Karpas-422 (cell line): ENCODE measurements around the gene KCNC1. TPM values are rescaled to one million over a fixed set of nuclear protein-coding genes. Genes with fewer than 3 reads are reported as not detected.

Experiments used
- DNase-seq: peaks from one replicate; pipeline ENCODE4 v3.0.0-alpha.2; 2015
- H2AFZ ChIP-seq: fragments of 200-600 bp; sonication (generic); 2 replicates; pipeline ENCODE4 v1.6.1; 2014; ENCODE audit warnings: antibody characterized with exemption, low read length, mixed read lengths
- H3K27ac ChIP-seq: fragments of 200-600 bp; sonication (generic); 2 replicates; pipeline ENCODE4 v1.5.1; 2014; ENCODE audit warnings: mild to moderate bottlenecking, low read length, moderate library complexity
- H3K27me3 ChIP-seq: fragments of 200-600 bp; sonication (generic); 2 replicates; pipeline ENCODE4 v1.6.1; 2014; ENCODE audit warnings: low read length, mixed read lengths
- H3K36me3 ChIP-seq: fragments of 200-600 bp; sonication (generic); 2 replicates; pipeline ENCODE4 v1.6.1; 2014; ENCODE audit warnings: low read length, mixed read lengths; ENCODE audit not compliant: insufficient read depth
- H3K4me1 ChIP-seq: fragments of 200-600 bp; sonication (generic); 2 replicates; pipeline ENCODE4 v1.6.1; 2014; ENCODE audit warnings: mild to moderate bottlenecking, low read length, mixed read lengths
- H3K4me2 ChIP-seq: fragments of 200-600 bp; sonication (generic); 2 replicates; pipeline ENCODE4 v1.6.1; 2014; ENCODE audit warnings: low read length, low read depth, mild to moderate bottlenecking; ENCODE audit not compliant: poor library complexity, severe bottlenecking
- H3K4me3 ChIP-seq: fragments of 200-600 bp; sonication (generic); 2 replicates; pipeline ENCODE4 v1.5.1; 2014; ENCODE audit warnings: mild to moderate bottlenecking, antibody characterized with exemption, low read length, mixed read lengths
- H3K79me2 ChIP-seq: fragments of 200-600 bp; sonication (generic); 2 replicates; pipeline ENCODE4 v1.6.1; 2014; ENCODE audit warnings: mild to moderate bottlenecking, low read length, mixed read lengths
- H3K9ac ChIP-seq: fragments of 200-600 bp; sonication (generic); 2 replicates; pipeline ENCODE4 v1.6.0; 2014; ENCODE audit warnings: low read length
- H3K9me2 ChIP-seq: fragments of 200-600 bp; sonication (generic), shearing (Covaris generic); replicated peaks from 2 replicates; pipeline ENCODE4 v1.6.0; 2014; ENCODE audit warnings: mild to moderate bottlenecking, low read length, moderate library complexity; ENCODE audit not compliant: insufficient read depth
- H3K9me3 ChIP-seq: fragments of 300-700, 200-600 bp; sonication (generic); 2 replicates; pipeline ENCODE4 v1.6.1; 2014; ENCODE audit warnings: low read length, mixed read lengths
- H4K20me1 ChIP-seq: fragments of 200-600 bp; sonication (generic); 2 replicates; pipeline ENCODE4 v1.6.1; 2014; ENCODE audit warnings: mild to moderate bottlenecking, antibody characterized with exemption, low read length, low read depth; ENCODE audit not compliant: insufficient read depth
- total RNA-seq: library from RNA; depleted of rRNA; stranded (reverse); fragments of >200 nt; shearing (Covaris generic); gene quantifications from 2 replicates; pipeline ENCODE4 v1.2.3, GENCODE V29; 2014; ENCODE audit warnings: low replicate concordance

KCNC1 gene
- total RNA-seq, 1 experiment from 2014 or later = not detected

- Histone ChIP-seq H3K79me2 (no peaks in the 10 kb centered on the region), H3K9ac (no peak overlapping the region), H2AFZ (no peak overlapping the region), H3K9me2 (no peaks in the 10 kb centered on the region), H3K9me3 (no peaks in the 10 kb centered on the region), H3K4me3 (no peak overlapping the region), H3K36me3 (no peaks in the 10 kb centered on the region), H3K27ac (no peak overlapping the region), H4K20me1 (no peaks in the 10 kb centered on the region; the same call in 1 of the 2 replicates), H3K4me1 (no peaks in the 10 kb centered on the region), H3K27me3 (no peaks in the 10 kb centered on the region), H3K4me2 (no peak overlapping the region)
- no peak for DNase-seq
Observed at GRCh38 chr11:17745023-17745772, 10.6 kb downstream of the KCNC1 start.

DNA sequence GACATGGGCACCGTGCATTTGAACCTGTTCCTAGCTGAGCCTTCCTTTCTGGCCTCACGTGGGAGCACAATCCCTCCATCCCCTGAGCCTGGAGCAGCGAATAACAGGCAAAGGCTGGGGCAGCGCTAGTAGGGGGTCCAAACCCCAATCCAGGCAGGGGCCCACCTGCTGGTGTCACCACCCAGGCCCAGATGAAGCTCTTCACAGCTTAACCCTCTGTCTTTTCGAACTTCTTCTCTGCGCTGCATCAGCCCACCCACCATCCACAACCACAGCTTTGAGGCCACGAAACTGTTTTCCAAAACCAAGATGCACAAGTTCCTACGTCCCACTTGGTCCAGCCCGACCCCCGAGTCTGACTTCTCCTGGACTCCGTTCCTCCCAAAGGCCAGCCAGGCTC lies 11.5 kb downstream of the KCNC1 start:
- Histone ChIP-seq H2AFZ (no peak overlapping the region), H3K4me1 (no peaks in the 10 kb centered on the region), H3K9ac (no peak overlapping the region), H3K9me2 (no peaks in the 10 kb centered on the region), H3K9me3 (no peaks in the 10 kb centered on the region), H3K79me2 (no peaks in the 10 kb centered on the region), H4K20me1 (no peaks in the 10 kb centered on the region; the same call in 1 of the 2 replicates), H3K27me3 (no peaks in the 10 kb centered on the region), H3K36me3 (no peaks in the 10 kb centered on the region), H3K4me2 (no peak overlapping the region), H3K4me3 (no peak overlapping the region), H3K27ac (no peak overlapping the region)
- DNase-seq = no peak

GRCh38 chr11:17747131-17747955 lies 12.8 kb downstream of the KCNC1 start:
- Histone ChIP-seq H4K20me1 (no peaks in the 10 kb centered on the region; the same call in 1 of the 2 replicates), H3K27me3 (no peaks in the 10 kb centered on the region), H3K9ac (no peak overlapping the region), H3K27ac (no peak overlapping the region), H3K4me1 (no peaks in the 10 kb centered on the region), H3K4me3 (no peak overlapping the region), H2AFZ (no peak overlapping the region), H3K4me2 (no peak overlapping the region), H3K9me3 (no peaks in the 10 kb centered on the region), H3K79me2 (no peaks in the 10 kb centered on the region), H3K9me2 (no peaks in the 10 kb centered on the region), H3K36me3 (no peaks in the 10 kb centered on the region)
- DNase-seq = no peak

GRCh38 chr11:17748044-17748443 lies 13.5 kb downstream of the KCNC1 start:
- Histone ChIP-seq H3K9me2 (no peaks in the 10 kb centered on the region), H3K9ac (no peak overlapping the region), H3K4me1 (no peaks in the 10 kb centered on the region), H3K36me3 (no peaks in the 10 kb centered on the region), H2AFZ (no peak overlapping the region), H3K27ac (no peak overlapping the region), H3K9me3 (no peaks in the 10 kb centered on the region), H4K20me1 (no peaks in the 10 kb centered on the region; the same call in 1 of the 2 replicates), H3K4me2 (no peak overlapping the region), H3K4me3 (no peak overlapping the region), H3K27me3 (no peaks in the 10 kb centered on the region), H3K79me2 (no peaks in the 10 kb centered on the region)
- no peak for DNase-seq

DNA sequence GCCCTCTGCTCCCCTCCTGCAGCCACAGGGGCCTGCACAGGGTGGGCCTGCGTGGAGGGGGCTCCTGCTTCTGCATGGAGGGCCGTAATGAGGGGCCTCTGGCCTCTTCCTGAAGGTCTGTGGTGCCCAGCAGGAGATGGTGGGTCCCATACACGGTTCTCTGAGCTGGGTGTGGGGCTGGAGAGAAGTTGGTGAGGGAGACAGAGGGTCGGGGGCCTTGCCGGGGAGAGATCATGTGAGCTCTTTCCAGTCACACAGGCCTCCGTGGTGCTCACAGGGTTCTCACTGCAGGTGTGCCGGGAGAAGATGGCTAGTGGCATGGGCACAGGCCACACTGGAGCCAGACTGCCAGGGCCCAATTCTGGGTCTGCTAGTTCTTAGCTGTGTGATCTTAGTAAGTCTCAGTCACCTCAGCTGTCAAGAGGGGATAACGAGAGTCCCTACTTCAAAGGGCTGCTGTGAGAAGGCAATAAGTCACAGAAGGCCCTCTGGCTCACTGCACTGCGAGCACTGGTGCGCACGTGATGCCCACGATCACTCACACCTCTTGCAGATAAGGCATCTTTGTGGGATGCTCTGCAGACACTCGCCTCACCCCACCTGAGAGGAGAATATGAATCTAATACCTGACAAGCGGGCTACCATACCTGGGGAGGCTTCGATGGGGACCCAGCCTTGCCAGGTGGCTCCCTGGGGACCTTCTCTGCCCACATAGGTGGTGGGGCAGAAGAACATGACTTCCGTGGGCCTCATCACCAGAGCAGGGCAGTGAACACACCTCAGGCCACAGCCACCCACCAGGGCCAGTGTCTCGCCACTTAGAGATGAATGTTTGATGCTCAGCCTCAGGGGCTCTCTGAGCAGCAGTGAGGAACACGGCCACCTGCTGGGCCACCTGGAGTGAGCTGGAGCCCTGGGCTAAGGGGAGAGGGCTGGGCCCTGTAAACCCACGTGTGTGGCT lies 14.5 kb downstream of the KCNC1 start:
- Histone ChIP-seq H3K27ac (no peak overlapping the region), H3K79me2 (no peaks in the 10 kb centered on the region), H3K36me3 (no peaks in the 10 kb centered on the region), H3K9me3 (no peaks in the 10 kb centered on the region), H3K4me3 (no peak overlapping the region), H3K27me3 (no peaks in the 10 kb centered on the region), H3K4me2 (no peak overlapping the region), H3K9ac (no peak overlapping the region), H3K9me2 (no peaks in the 10 kb centered on the region), H2AFZ (no peak overlapping the region), H3K4me1 (no peaks in the 10 kb centered on the region), H4K20me1 (no peaks in the 10 kb centered on the region; the same call in 1 of the 2 replicates)
- no peak for DNase-seq

DNA sequence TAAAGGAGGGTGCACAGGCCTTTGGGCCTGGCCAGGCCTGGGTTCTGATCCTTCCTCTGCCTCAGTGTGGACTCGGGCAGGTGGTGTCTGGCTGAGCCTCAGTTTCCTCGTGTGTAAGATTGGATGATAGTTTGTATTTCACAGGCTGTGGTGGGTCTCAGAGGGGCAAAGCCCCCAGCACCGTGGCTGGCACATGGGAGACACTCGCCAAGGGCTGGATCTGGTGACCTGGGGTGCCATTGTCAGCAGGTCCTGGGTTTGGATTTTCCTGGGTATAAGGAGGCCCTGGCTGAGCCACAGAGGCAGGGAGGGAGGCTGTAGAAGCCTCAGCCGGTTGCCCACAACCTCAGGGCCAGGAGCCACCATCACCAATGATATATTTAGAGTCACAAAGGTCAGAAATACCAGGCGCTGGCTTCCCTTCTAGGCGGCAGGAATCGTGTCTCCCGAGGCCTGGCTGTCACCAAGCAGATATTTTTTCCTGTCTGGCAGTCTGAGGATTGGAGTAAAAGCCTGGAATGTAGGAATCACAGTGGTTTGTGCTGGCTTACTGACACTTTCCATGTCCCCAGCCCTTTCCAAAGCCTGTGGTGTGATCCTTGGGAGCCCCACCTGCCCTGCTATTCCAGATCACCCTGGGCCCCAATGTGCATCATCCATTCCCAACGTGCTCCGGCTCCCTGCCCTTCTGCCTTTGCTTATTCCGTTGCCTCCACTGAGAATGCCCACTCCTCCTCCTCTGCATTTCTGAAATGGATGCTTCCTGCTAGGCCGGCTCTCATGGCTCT lies 15.6 kb downstream of the KCNC1 start:
- H3K27me3 ChIP-seq = no peaks in the 10 kb centered on the region
- no peaks in the 10 kb centered on the region for H3K9me3 ChIP-seq
- no peak overlapping the region for H3K4me3 ChIP-seq
- no peak overlapping the region for H3K4me2 ChIP-seq
- H3K9me2 ChIP-seq = no peaks in the 10 kb centered on the region
- no peaks in the 10 kb centered on the region; the same call in 1 of the 2 replicates for H4K20me1 ChIP-seq
- no peak overlapping the region for H2AFZ ChIP-seq
- H3K27ac ChIP-seq = no peak overlapping the region
- H3K36me3 ChIP-seq = no peaks in the 10 kb centered on the region
- no peak for DNase-seq
- H3K4me1 ChIP-seq = no peaks in the 10 kb centered on the region
- H3K79me2 ChIP-seq = no peaks in the 10 kb centered on the region
- H3K9ac ChIP-seq = no peak overlapping the region

- no peak overlapping the region for H2AFZ ChIP-seq
Observed at GRCh38 chr11:17750801-17751165, 16.2 kb downstream of the KCNC1 start.

More at GRCh38 chr11:17750801-17751165, 16.2 kb downstream of the KCNC1 start:
- H3K9ac ChIP-seq = no peak overlapping the region
- no peaks in the 10 kb centered on the region for H3K9me3 ChIP-seq
- no peak overlapping the region for H3K4me2 ChIP-seq
- no peaks in the 10 kb centered on the region for H3K27me3 ChIP-seq
- H3K79me2 ChIP-seq = no peaks in the 10 kb centered on the region
- H3K27ac ChIP-seq = no peak overlapping the region
- no peak overlapping the region for H3K4me3 ChIP-seq
- no peaks in the 10 kb centered on the region; the same call in 1 of the 2 replicates for H4K20me1 ChIP-seq
- no peak for DNase-seq
- no peaks in the 10 kb centered on the region for H3K36me3 ChIP-seq
- no peaks in the 10 kb centered on the region for H3K9me2 ChIP-seq
- H3K4me1 ChIP-seq = no peaks in the 10 kb centered on the region
